CD4-positive, alpha-beta T cell treated with Interleukin-17A for 4 hours (primary cell): ENCODE results near the gene DEDD2.

ENCODE experiments used
- DNase-seq: peaks from one replicate; pipeline ENCODE4 v3.0.0-alpha.2; 2020; ENCODE audit warnings: mixed read lengths

DEDD2 gene

DNA sequence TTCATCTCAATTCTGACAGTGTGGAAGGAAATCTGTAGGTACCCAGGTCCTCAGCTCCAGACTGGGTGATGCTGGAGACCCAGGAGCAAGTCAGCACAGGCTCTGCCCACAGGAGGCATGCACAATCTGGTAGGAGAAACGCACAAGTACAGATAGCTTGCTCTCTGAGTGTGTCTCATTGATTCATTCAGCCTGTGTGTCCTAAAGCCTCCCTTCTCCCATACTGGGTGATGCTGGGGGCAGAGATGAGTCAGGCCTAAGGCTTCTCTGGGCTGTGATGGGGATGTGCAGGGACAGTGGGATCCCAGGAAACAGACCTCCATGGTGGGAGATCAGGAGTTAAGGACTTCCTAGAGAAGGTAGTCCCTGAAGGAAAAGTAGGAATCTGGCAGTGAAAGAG is 9.4 kb upstream of the DEDD2 start:
- no peak for DNase-seq

DNA sequence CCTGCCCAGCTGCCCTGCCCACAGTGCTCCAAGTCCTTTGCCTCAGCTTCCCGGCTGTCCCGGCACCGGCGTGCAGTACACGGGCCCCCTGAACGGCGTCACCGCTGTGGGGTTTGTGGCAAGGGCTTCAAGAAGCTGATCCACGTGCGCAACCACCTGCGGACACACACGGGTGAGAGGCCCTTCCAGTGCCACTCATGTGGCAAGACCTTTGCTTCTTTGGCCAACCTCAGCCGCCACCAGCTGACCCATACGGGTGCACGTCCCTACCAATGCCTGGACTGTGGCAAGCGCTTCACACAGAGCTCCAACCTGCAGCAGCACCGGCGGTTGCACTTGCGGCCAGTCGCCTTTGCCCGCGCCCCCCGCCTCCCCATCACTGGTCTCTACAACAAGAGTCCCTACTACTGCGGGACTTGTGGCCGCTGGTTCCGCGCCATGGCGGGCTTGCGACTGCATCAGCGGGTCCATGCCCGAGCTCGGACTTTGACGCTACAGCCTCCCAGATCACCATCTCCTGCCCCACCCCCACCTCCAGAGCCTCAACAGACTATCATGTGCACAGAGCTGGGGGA is 8.3 kb upstream of the DEDD2 start:
- no peak for DNase-seq

DNA sequence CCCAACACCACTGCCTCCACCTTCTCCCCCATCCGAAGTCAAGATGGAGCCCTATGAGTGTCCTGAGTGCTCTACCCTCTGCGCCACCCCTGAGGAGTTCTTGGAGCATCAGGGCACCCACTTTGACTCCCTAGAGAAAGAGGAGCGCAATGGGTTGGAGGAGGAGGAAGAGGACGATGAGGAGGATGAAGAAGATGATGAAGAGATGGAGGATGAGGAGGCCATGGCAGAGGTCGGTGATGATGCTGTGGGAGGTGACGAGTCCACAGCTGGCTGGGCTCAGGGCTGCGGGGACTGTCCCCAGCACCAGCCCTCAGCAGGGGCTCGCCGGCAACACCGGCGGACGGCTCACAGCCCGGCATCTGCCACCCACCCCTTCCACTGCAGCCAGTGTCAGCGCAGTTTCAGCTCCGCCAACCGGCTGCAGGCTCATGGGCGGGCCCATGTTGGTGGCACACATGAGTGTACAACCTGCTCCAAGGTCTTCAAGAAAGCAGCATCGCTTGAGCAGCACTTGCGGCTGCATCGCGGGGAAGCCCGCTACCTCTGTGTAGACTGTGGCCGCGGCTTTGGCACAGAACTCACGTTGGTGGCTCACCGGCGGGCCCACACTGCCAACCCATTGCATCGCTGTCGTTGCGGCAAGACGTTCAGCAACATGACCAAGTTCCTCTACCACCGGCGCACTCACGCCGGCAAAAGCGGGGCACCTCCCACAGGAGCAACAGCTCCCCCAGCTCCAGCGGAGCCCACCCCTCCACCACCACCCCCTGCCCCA is 7.7 kb upstream of the DEDD2 start:
- DNase-seq: no peak

DNA sequence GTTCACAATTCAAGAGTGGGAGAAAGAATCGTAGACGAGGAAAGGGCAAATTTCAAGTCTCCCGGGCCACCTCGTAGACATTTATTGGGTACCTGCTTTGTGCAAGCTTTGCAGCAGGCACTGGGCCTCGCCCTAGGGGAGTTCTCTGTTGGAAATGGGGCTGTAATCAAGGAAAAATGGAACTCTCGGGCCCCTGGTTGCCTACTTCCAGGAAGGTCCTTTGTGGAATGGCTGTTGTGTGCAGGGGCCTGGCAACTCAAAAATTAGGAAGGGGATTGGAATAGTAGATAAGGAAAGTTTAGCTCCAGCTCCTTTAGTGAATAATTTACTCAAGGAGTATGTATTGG is 3.2 kb upstream of the DEDD2 start:
- no peak for DNase-seq

DNA sequence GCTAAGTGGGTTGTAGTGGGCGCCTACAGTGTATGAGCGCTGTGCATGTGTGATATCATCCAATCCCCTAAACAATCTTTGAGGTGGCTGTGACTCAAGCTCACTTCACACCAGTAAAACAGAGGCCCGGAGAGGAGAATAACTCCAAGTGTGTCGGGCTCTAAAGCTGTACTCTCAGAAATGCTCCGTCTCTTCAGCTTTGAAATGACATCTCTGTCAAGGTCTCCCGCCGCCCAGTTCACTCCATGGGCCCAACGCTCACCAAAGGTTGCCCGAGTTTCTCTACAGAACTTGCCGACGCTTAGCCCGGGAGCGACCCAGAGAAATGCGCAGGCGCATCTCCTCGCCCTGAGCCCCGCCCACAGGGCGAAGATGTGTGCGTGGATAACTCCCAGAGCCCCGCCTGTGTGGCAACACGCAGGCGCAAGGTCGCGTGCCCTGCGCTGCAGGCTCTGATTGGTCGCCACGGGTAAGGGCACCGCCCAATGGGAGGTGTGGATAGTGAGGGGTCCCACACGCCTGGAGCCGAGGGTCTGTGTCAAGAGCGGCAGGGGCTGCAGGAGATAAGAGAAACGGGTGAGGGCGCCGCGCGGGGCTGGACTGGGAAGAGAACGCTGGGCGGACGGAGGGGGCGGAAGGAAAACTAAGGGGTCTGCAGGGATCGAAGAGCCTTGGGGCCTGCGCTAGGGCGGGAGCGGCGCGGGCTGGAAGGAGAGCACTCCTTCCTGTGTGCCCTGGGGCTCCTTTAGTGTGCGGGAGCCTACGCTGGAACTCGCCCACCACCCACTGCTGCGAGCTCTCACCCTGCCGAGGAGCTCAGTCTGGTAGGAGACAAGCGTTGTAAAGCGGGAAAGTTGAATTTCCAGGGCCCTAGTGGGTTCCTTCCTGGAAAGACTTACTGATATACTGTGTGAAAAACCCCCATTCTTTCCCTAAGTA is 2.6 kb upstream of the DEDD2 start, which contains the start of gene ZNF526:
Gene ZNF526 (plus strand): TSS at position 501 of the 939 bp plus-strand sequence. CDS start 4,092 bp downstream, outside the sequence.
- DNase-seq: peak; percentile 97

DNA sequence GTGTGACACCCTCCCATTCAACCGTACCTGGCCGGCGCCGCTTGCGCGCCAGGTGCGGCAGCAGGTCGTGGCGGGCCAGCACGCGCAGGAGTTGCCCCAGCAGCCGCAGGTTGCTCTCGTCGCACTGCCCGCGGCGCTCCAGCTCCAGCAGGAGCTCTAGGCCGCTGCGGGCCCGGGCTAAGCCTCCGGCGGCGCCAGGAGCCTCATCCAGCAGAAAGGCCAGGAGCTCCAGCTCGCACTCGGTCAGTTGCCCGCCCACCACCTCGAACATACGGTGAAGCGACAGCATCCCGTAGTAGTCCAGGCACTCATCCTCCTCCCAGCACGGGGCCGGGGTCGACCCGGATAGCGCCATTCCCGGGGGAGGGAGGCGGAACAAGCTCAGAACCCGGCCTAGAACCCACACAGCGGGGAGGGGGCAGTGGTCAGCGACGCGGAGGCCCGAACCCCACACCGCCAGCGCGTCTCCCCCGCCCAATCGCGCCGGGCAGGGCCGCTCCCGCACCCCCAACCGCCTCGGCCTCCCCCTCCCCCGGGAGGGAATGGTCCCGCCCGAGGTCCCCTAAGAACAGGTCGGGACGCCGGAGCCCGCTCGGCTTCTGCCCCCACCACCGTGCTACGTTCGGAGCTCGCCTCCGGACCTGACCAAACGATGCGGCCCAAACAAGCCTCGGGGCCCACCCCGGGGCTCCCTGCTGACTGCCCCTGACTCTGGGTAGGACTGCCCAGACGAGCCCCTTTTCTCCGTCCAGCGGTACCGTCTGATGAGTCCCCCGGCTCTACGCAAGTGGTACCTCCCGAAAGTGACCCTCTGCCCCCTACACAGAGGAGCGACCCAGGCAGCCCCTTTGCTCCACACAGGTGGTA is 591 bp downstream of the DEDD2 start:
- peak; percentile 43 for DNase-seq

DNA sequence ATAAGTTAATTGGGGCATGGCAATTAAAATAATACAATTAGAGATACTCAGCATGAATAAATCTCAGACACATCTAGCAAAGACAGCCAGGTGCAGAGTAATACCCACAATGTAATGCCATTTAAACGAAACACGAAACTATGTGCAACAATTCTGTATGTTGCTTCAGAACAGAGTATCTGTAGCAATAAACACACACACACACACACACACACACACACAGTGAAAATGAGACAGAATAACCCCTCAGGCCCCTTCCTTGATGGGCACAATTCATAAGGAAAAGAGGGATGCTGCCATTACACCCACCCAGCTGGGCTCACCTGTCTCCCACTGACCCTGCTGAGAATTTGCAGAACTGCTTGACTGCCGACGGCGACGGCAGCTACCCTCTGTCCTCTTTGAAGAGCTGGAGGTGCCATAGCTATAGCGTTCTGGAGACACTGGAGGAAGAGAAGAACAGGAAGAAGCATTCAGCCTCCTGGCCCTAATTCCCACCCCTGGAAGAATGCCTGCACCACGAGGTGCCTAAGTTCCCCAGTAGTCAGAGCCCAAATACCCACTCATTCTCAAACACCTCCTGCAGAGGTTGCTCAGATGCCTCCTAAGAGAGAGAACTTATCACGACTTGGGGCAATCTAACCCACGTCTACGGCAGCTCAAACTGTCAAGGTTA is 2.5 kb downstream of the DEDD2 start:
- DNase-seq: no peak

DNA sequence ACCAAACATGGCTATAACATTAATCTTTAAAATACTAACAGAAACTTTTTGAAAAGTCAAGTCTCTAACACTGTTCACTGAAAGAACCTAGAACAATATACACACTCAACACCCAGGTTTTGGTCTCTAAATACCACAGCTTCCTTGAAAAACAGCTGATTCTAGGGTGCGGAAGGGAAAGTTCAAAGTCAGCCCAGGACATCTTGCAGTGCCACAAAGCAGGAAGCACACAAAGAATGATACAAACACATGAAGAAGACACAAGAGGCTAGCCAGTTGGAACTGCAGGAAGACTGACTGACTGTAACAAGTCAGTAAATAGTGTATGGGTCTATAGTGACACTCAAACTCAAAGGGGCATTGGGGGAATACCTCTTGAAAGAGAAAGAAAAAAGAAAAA is 4.6 kb downstream of the DEDD2 start:
- DNase-seq: no peak

DNA sequence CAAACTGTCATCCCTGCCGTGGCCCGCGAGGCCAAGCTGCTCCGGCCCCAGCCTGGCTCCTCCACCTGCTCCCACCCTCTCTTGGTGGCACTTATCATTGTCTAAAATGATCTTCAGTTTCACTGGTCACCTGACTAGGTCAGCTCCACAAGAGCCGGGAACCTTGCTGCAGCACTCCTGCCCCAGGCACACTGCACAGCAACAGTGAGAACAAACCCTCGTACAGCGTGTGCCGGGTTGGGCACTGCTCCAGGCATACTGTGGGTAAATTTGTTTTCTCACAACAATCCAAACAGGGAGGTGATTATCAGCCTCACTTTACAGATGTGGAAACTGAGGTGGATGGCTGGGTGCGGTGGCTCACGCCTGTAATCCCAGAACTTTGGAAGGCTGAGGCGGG is 8.9 kb downstream of the DEDD2 start:
- no peak for DNase-seq

DNA sequence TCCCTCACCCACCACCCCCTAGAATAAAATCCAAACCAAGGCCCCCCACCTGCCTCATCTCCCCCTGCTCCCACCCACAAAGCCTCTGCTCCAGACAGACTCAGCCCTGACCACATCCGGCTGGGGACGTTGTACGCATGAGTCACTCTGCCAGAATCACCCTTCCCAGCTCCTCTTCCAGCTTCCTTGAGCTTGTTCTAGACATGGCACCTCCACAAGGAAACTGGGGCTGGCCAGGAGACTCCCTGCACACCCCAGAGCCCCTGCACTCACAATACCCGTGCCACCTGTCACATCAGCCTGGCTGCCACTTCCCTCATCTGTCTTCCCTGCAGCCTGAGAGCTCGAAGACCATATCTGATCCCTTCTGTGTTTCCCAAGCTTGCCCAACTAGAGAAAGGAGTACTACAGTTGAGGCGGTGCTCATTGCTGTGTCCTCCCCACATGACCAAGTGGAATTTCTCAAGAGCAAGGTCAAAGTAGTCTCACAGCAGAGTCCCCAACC is 9.7 kb downstream of the DEDD2 start:
- peak; percentile 50 for DNase-seq

DNA sequence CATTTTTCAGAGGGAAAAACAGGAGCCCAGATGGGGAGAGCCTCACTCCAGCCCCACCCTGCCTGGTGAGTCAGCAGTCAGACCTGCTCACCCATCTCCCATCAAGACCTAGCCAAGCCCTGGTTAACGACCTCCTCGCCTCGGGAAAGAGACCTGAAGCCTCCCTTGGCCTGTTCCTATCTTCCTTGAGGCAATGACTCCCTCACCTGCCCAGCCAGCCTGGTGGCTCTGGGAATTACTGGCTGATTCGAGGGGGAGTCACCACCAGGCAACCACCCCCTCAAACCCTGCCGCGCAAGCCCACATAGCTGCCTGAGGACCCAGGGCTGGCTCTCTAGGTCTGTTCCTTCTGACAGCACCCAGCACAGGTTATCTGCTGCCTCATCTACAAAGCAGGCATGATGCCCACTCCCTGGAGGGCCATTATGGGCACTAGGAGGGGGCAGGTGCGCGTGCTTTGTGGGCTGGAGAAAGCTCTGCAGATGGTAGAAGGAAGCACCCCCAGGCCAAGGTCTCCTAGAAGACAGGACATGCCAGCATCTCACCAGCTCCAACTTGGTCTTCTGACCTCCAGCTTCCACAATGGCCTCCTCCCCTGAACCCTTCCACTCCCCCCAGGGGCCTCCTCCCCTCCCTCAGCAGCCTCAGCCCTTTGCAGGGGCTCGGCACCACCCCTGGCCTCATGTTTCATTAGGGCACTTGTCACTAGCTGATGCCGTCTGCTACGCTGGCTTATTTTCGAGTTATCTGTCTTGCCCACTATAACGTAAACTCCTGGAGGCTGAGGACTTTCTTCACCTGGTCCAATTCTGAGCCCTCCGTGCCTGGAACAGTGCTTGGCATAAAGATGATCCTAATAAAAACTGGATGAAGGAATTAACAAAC is 10.4 kb downstream of the DEDD2 start:
- no peak for DNase-seq

DNA sequence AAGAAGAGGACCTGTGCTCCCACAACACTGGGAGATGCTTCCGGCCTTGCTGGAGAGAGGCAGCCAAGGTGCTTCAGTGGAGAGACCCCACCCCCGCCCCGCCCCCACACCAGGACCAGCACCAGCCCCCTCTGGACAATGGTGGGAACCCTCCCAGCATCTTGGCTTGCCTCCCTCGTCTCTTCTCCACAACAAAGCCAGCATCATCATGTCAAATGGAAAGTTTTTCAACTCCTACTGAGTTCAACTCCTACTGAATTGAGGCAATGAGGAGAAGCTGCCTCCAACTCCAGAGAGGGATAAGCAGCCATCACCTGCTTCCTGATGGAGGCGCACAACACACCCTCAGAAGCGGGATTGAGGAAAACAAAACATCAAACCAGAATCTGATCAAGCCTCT is 12.8 kb downstream of the DEDD2 start:
- DNase-seq: no peak

DNA sequence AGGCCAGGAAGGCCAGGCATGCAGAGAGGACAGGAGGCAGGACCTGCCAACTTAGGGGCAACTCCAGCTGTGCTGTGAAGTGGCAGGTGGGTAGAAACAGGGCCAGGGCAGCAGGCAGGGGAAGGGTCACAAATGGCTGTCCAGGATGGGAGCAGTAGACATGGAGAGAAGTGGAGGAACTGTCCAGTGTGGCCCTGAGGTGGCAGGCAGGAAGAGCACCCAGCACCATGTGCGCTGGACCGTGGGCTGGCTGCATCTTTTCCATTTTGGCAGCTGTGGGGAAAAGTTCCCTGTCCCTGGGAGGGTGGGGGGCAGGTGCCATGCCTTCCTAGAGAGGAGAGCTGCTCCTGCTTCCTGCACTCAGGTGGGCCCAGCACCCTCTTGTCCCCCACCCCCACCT is 13.8 kb downstream of the DEDD2 start:
- no peak for DNase-seq

DNA sequence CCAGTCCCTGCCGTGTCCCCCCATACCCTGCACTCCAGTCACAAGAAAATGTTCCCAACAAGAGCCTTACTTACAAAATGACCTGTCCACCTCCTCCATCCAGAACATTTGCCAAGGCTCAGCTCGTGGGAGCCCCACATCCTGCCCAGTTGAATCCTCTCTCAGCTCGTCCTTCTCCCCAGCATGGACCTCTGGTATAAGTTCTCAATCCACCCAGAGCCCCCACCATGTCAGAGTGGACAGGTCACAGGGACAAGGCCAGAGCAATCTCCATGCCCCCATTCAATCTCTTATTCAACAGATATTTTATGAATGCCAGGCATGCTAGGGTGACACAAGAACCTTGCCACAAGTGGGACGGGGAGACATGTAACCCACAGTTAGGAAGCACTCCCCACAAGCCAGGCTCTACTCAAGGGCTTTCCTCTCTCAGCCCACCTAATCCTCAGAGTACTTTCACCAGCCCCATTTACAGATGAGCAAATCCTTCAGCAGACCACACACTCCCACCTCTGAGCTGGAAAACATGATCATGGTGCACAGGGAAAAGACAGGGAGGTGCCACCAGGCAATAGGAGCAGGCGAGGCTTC is 15.1 kb downstream of the DEDD2 start:
- DNase-seq: no peak

DNA sequence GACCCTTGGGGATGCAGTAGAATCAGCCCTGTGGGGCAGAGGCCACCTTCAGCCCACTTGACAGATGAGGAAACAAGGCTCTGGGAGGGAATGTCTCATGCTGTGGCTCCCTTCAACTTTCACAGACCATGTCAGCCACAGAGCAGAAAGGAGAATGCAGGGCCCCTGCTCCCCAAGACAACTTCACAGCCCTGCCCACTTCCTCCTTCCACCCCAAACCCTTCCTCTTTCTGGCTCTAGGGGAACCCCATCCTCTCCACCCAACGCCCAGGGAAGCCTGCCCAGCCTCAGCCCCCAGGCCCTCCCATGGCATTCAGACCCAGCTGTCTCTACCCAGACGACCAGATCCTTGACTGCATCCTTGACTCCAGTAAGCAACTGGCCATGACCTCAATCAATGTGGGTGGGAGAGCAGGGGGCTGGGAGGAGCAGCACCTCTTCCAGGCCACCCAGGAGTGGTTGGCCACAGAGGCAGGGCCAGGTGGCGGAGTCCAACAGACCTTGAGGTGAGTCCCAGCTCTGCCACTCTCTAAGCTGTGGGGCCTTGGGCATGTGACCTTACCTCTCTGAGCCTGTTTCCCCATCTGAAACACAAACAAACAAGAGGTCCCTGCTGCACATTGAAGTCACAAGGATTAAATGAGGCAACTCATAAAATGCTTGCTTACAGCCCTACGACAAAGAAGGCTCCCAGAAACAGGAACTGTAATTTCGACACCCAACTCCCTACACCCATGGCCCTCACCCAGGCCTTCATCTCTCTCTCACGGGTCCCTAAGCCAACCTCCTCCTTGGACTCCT is 15.8 kb downstream of the DEDD2 start:
- DNase-seq: peak; percentile 43

DNA sequence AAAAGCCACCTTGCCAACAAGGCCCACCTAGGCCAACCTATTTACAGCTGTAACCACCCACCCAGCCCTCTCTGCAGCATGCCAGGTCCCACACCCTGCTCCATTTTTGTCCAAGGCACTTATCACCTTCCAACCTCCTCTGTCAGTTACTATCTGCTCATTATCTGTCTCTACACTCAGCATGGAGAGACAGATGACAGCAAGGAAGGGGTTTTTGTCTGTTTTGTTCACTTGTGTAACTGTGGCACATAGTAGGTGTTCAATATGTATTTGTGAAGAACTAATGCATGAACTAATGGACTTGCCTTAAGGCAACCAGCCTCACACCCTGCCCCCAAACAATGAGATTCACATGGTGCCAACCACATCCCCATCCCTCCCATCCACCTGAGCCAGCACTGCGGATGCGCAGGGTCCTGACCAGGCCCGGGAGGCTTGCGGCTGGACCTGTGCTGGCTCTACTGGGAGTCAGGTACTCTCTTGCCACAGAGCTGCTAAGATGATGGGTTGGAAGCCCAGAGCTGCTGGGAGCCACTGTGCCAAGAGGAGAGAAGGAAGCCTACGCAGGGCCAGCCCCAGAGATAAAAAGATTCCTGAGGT is 17.3 kb downstream of the DEDD2 start:
- DNase-seq: no peak

DNA sequence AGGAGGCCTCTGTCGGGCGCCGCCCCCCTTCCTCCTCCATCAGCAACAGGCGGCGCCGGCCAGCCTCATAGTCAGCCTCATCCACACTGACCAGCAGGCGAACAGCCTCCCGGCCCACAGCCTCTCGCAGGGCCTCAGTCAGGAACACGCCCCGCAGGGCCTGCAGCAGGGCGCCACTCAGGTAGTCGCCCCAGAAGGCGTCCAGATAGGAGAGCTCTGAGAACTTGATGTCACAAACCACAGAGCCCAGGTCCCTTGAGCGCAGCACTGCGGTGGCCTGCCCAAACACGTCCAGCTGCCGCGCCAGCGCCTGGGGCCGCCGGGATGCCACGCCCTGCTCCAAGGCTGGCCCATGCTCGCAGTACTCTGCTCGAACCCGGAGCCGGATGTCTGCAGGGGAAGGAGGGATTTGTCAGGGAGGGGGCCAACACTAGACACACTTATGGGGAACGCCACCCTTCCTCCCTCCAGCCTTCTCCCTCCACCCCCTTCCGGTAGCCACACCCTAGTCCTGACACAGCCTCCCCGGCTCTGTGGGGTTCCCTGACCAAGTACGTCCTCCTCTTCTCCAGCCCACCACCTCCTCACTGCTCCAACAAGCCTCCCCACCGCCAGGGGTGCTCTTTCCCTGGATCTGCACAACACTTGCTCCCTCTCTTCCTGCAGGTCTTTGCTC is 17.9 kb downstream of the DEDD2 start:
- DNase-seq: peak; percentile 64

DNA sequence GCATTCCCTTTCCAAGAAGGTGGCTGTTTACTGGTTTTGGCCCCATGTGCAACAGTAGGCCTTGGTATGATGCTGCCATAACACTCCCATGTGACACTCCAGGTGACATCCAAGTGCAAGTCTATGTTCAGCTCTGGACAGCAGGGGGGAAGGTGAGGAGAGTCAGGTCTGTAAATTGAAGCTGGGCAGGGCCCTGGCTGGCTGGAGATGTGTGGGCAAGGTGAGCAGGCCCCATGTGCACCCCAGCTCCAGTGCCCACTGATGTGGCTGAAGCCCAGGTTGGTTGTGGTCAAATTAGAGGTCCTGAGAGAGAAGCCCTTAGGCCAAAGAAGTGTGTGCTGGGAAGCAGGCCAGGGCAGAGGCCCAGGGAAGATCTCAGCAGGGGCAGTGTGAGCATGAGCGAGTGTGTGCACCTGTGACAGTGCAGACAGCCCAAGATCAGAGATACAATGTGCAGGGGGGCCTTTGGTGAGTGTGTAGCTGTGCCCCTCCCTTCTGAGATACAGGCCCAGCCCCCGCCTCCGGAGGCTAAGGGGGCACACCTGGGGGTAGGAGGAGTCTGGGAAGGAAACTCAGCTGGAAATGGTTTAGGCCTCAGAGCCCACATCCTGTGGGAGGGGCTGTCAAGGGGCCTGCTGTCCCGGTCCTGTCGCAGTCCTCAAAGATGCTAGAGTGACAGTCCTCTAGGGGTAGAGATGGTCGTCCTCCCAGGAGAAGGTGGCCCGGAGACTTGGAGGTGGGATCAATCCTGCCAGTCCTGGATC is 18.6 kb downstream of the DEDD2 start:
- DNase-seq: peak; percentile 80
